Measurements from ENCODE around the gene MBIP. TPM values are rescaled to one million over a fixed set of nuclear protein-coding genes. Genes with fewer than 3 reads are reported as not detected.

MBIP gene
- total RNA-seq, 1 donor from 2014 or later = 111 TPM

- TF ChIP-seq, protein P1, sequence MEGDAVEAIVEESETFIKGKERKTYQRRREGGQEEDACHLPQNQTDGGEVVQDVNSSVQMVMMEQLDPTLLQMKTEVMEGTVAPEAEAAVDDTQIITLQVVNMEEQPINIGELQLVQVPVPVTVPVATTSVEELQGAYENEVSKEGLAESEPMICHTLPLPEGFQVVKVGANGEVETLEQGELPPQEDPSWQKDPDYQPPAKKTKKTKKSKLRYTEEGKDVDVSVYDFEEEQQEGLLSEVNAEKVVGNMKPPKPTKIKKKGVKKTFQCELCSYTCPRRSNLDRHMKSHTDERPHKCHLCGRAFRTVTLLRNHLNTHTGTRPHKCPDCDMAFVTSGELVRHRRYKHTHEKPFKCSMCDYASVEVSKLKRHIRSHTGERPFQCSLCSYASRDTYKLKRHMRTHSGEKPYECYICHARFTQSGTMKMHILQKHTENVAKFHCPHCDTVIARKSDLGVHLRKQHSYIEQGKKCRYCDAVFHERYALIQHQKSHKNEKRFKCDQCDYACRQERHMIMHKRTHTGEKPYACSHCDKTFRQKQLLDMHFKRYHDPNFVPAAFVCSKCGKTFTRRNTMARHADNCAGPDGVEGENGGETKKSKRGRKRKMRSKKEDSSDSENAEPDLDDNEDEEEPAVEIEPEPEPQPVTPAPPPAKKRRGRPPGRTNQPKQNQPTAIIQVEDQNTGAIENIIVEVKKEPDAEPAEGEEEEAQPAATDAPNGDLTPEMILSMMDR (IDR thresholded peaks at IDR 0.05) = no peak
- DNase-seq (no peak), ATAC-seq (peak in 1 of 2 donors; percentile 56)
- Histone ChIP-seq H3K4me3 (no peak overlapping the region), H3K27ac (peak overlapping the region; percentile 39), H3K9me3 (no peaks in the 10 kb centered on the region), H3K27me3 (ENCODE audit: low read depth) (no peaks in the 10 kb centered on the region), H3K4me1 (peaks cover 21% of the 10 kb centered on the region), H3K36me3 (no peaks in the 10 kb centered on the region)
- intact Hi-C loops (cut with DNase I) = no loop called here
Observed at GRCh38 chr14:36254020-36254624, 66.3 kb downstream of the MBIP start.

Other genes starting within 250 kb of the MBIP start
- gene PTCSC3, start 143.9 kb downstream of the MBIP start, total RNA-seq = 1.5 TPM
- gene NKX2-1, start 199.6 kb upstream of the MBIP start, total RNA-seq = 180 TPM